IMR-90 (cell line): Measurements from ENCODE around the gene JMJD8. TPM values are rescaled to one million over a fixed set of nuclear protein-coding genes. Genes with fewer than 3 reads are reported as not detected.
"Not testable (repeated sequence)": the region's sequence is repeated elsewhere in the genome, so short reads cannot be mapped to it uniquely, and the experiment has no call there.

Source experiments
- ATAC-seq: fragments of 200-7000 bp; cut with Tn5 transposase; 2 replicates; pipeline ENCODE4 v1.9.1; 2020; ENCODE audit warnings: low read depth, mild to moderate bottlenecking, moderate library complexity
- BruUV-seq: library from RNA; stranded (reverse); fragments of 400-500 nt; replicated peaks from 2 replicates; lab custom pipeline; 2021; lab: Mats Ljungman, UMichigan
- CTCF ChIA-PET: fragments of 300-600 bp; formaldehyde crosslinking; extraction: SDS; loops from one replicate; lab custom pipeline; 2021; ENCODE audit warnings: antibody characterized with exemption; lab: Yijun Ruan, JAX
- POLR2A ChIA-PET: fragments of 300-600 bp; sonication (Branson Sonifier 250); formaldehyde crosslinking; loops from one replicate; lab custom pipeline; 2022; ENCODE audit warnings: antibody characterized with exemption; ENCODE audit not compliant: unreplicated experiment; lab: Charles Lee
- DNase-seq: peaks from one replicate; pipeline ENCODE4 v3.0.0; 2013
- H2AFZ ChIP-seq: replicated peaks from 2 replicates; pipeline ENCODE3; 2013; ENCODE audit warnings: low read length, mild to moderate bottlenecking; ENCODE audit not compliant: poor library complexity
- H2AK5ac ChIP-seq: 2 replicates; pipeline ENCODE4 v1.6.1; 2013; ENCODE audit warnings: low read depth, low read length, inconsistent platforms
- H2AK9ac ChIP-seq: replicated peaks from 2 replicates; pipeline ENCODE3; 2013; ENCODE audit warnings: mild to moderate bottlenecking, low read depth, low read length, moderate library complexity; ENCODE audit not compliant: poor library complexity
- H2BK120ac ChIP-seq: 2 replicates; pipeline ENCODE4 v1.6.1; 2013; ENCODE audit warnings: low read depth, low read length, inconsistent platforms
- H2BK15ac ChIP-seq: 3 replicates; pipeline ENCODE4 v1.6.1; 2013; ENCODE audit warnings: low read depth, low read length, inconsistent platforms
- H2BK20ac ChIP-seq: 2 replicates; pipeline ENCODE4 v1.6.1; 2013; ENCODE audit warnings: low read depth, mild to moderate bottlenecking, inconsistent platforms, low read length, moderate library complexity
- H2BK5ac ChIP-seq: 2 replicates; pipeline ENCODE4 v1.6.1; 2013; ENCODE audit warnings: mild to moderate bottlenecking, low read depth, low read length, inconsistent platforms; ENCODE audit not compliant: poor library complexity, severe bottlenecking
- H3K14ac ChIP-seq: replicated peaks from 2 replicates; pipeline ENCODE4 v1.6.1; 2013; ENCODE audit warnings: low read depth, low read length, inconsistent platforms
- H3K18ac ChIP-seq: 2 replicates; pipeline ENCODE4 v1.6.1; 2013; ENCODE audit warnings: low read depth, low read length, control low read depth
- H3K23ac ChIP-seq: 2 replicates; pipeline ENCODE4 v1.6.1; 2013; ENCODE audit warnings: low read depth, low read length, inconsistent platforms
- H3K27ac ChIP-seq: 2 replicates; pipeline ENCODE4 v1.5.1; 2013; ENCODE audit warnings: mild to moderate bottlenecking, control low read depth, low read length; ENCODE audit not compliant: insufficient read depth
- H3K27me3 ChIP-seq: 2 replicates; pipeline ENCODE4 v1.6.1; 2013; ENCODE audit warnings: low read length; ENCODE audit not compliant: control insufficient read depth, insufficient read depth
- H3K36me3 ChIP-seq: 2 replicates; pipeline ENCODE4 v1.6.1; 2013; ENCODE audit warnings: low read length, mixed read lengths; ENCODE audit not compliant: control insufficient read depth, insufficient read depth
- H3K4ac ChIP-seq: 2 replicates; pipeline ENCODE4 v1.6.1; 2013; ENCODE audit warnings: low read depth, low read length, inconsistent platforms
- H3K4me1 ChIP-seq: 2 replicates; pipeline ENCODE4 v1.6.1; 2013; ENCODE audit warnings: low read length, mixed read lengths; ENCODE audit not compliant: control insufficient read depth, insufficient read depth
- H3K4me2 ChIP-seq: 2 replicates; pipeline ENCODE4 v1.6.1; 2013; ENCODE audit warnings: low read depth, mild to moderate bottlenecking, control low read depth, low read length, moderate library complexity
- H3K4me3 ChIP-seq: 2 replicates; pipeline ENCODE4 v1.5.1; 2013; ENCODE audit warnings: low read depth, mild to moderate bottlenecking, control low read depth, low read length, moderate library complexity; ENCODE audit not compliant: insufficient read depth
- H3K56ac ChIP-seq: 2 replicates; pipeline ENCODE4 v1.6.1; 2013; ENCODE audit warnings: low read length, inconsistent platforms; ENCODE audit not compliant: insufficient read depth; ENCODE audit errors: extremely low read depth
- H3K79me1 ChIP-seq, 2 experiments: 2 replicates each; pipeline ENCODE4 v1.6.1; 2013; ENCODE audit warnings: low read length in 2 of 2, inconsistent platforms in 1 of 2, low read depth in 1 of 2
- H3K9ac ChIP-seq: 2 replicates; pipeline ENCODE4 v1.6.1; 2013; ENCODE audit warnings: low read depth, low read length, control low read depth
- H3K9me1 ChIP-seq: 2 replicates; pipeline ENCODE4 v1.6.1; 2013; ENCODE audit warnings: low read length, inconsistent platforms; ENCODE audit not compliant: insufficient read depth
- H3K9me3 ChIP-seq: 2 replicates; pipeline ENCODE4 v1.6.1; 2013; ENCODE audit warnings: low read length; ENCODE audit not compliant: control insufficient read depth, insufficient read depth
- H4K20me1 ChIP-seq: 2 replicates; pipeline ENCODE4 v1.6.1; 2013; ENCODE audit warnings: low read length, inconsistent platforms; ENCODE audit not compliant: insufficient read depth
- H4K5ac ChIP-seq: 2 replicates; pipeline ENCODE4 v1.6.1; 2013; ENCODE audit warnings: mild to moderate bottlenecking, low read depth, low read length, control low read depth
- H4K8ac ChIP-seq, 2 experiments: 2 replicates each; pipeline ENCODE4 v1.6.1; 2013; ENCODE audit warnings: low read depth in 2 of 2, low read length in 2 of 2, control low read depth in 1 of 2, inconsistent platforms in 1 of 2
- H4K91ac ChIP-seq: 2 replicates; pipeline ENCODE4 v1.6.1; 2013; ENCODE audit warnings: low read depth, low read length, inconsistent platforms; ENCODE audit not compliant: insufficient read depth
- WGBS, 2 experiments: methylation state at CpG; one replicate each; pipeline versions ENCODE4 v1.1.5 to v1.1.7; 2013; ENCODE audit warnings: missing lambda C conversion rate in 2 of 2; ENCODE audit not compliant: insufficient read length in 1 of 2; ENCODE audit errors: extremely low coverage in 2 of 2; 5-methylcytosine and 5-hydroxymethylcytosine counted together
- dilution Hi-C: fragments of 300-500 bp; cut with HindIII; formaldehyde crosslinking; loops from one replicate; pipeline ENCODE4 v1.14.3; 2018; ENCODE audit warnings: low sequenced_read_pairs; ENCODE audit not compliant: unreplicated experiment
- in situ Hi-C: fragments of 300-500 bp; cut with MboI; formaldehyde crosslinking; loops from 3 replicates; pipeline ENCODE4 v1.14.3; 2019; ENCODE audit warnings: low sequenced_read_pairs, inconsistent platforms, mixed read lengths
- intact Hi-C: fragments of 100-400 bp; cut with micrococcal nuclease; formaldehyde crosslinking; loops from 2 replicates; pipeline ENCODE4 v1.10.0; 2022
- polyA plus RNA-seq, 3 experiments: library from polyadenylated mRNA; depleted of rRNA; stranded (reverse); fragments of >200 nt; gene quantifications; 2 replicates each; pipeline ENCODE4 v1.2.3, GENCODE V29; 2012; ENCODE audit warnings: low replicate concordance in 1 of 3
- total RNA-seq: library from RNA; depleted of rRNA; stranded (reverse); fragments of >200 nt; gene quantifications from 2 replicates; pipeline ENCODE4 v1.2.3, GENCODE V29; 2012

Gene JMJD8
- total and polyA plus RNA-seq, 2 of the 4 experiments (the other 2 are of a cell fraction) = 17.7 to 62.5 TPM

DNA sequence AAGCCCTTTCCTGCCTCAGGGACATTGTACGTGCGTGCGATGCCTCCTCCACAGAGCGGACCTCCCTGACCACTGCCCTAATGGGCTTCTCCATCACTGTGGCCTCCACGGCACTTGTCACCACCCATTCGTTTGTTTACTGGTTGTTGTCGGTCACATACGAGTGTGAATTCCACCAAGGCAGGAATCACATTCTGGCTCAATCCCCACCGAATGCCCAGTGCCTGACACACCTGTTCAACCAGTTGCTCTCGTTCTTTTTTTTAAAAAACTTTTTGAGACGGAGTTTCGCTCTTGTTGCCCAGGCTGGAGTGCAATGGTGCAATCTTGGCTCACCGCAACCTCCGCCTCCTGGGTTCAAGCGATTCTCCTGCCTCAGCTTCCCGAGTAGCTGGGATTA, 7.1 kb upstream of the JMJD8 start:
- Histone ChIP-seq H3K9me1 (peaks cover 11% of the 10 kb centered on the region), H4K8ac (peak overlapping the region in 1 of 2 experiments; percentile 64; a peak in 1 of 4 replicates), H3K79me1 (peaks cover 9 to 28% of the 10 kb centered on the region in 2 experiments; a peak in 3 of 4 replicates), H3K27me3 (peaks cover 39% of the 10 kb centered on the region), H3K4me1 (peaks cover 12% of the 10 kb centered on the region)
- intact Hi-C loops, POLR2A ChIA-PET, H3K4ac ChIP-seq, ATAC-seq, H2BK5ac ChIP-seq, H3K14ac ChIP-seq, dilution Hi-C loops, CTCF ChIA-PET, H3K56ac ChIP-seq, H2BK20ac ChIP-seq, H4K5ac ChIP-seq, H3K18ac ChIP-seq, DNase-seq, H4K20me1 ChIP-seq, H2BK120ac ChIP-seq, H3K23ac ChIP-seq, H2AFZ ChIP-seq, H3K36me3 ChIP-seq, H3K9me3 ChIP-seq, H3K4me2 ChIP-seq, H4K91ac ChIP-seq, H3K4me3 ChIP-seq, in situ Hi-C loops, BruUV-seq, H3K27ac ChIP-seq, H2AK9ac ChIP-seq, H2BK15ac ChIP-seq, H3K9ac ChIP-seq, H2AK5ac ChIP-seq: not testable (repeated sequence)
- WGBS, 2 experiments = 84% methylated on average over 12 of the region's 16 CpGs; no CpG with 5 or more reads in 1 of the 2 experiments
